KOPT-K1 (cell line): ENCODE results near the gene SPAG7.
A peak's percentile ranks its signal among the peaks of the same experiment; 100 is the strongest.

Experiments used
- H3K27ac ChIP-seq: fragments of 200-600 bp; sonication (generic); 2 replicates; pipeline ENCODE4 v1.5.1; 2016; ENCODE audit warnings: antibody characterized with exemption, mild to moderate bottlenecking, low read depth, low read length; ENCODE audit not compliant: poor library complexity, severe bottlenecking
- H3K36me3 ChIP-seq: fragments of 200-600 bp; sonication (generic); 2 replicates; pipeline ENCODE4 v1.5.1; 2017; ENCODE audit warnings: antibody characterized with exemption, mild to moderate bottlenecking, low read length, moderate library complexity; ENCODE audit not compliant: insufficient read depth
- H3K9me3 ChIP-seq: fragments of 200-600 bp; sonication (generic); 2 replicates; pipeline ENCODE4 v1.5.1; 2017; ENCODE audit warnings: antibody characterized with exemption, low read length, mild to moderate bottlenecking; ENCODE audit not compliant: insufficient read depth, poor library complexity, severe bottlenecking

SPAG7 gene

GRCh38 chr17:4966844-4967538 lies 626 bp downstream of the SPAG7 start:
- Histone ChIP-seq H3K9me3 (no peaks in the 10 kb centered on the region), H3K36me3 (peaks cover 22% of the 10 kb centered on the region; the same call in 1 of the 2 replicates), H3K27ac (peak overlapping the region; percentile 84)

DNA sequence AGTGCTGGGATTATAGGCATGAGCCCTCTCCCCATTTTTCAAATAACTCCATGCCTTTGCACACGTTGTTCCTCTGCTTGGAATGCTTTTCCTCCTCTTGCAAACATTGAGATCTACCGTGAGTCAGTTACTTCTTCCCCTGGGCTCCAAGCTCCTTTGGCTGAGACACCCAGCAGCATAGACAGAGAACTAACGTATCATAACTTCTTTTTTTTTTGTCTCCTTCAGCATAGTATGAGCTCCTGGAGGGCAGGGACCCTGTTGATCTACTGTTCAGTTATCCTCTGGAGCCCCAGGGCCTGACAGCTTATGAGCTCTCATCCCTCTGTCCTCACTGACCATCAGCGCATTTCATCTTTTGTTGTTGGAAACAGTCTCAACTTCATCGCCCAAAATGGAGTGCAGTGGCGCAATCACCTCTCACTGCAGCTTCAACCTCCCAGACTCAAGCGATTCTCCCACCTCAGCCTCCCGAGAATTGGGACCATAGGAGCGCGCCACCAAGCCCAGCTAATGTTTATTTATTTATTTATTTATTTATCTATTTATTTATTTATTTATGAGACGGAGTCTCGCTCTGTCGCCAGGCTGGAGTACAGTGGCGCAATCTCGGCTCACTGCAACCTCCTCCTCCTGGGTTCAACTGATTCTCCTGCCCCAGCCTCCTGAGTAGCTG lies 2.2 kb downstream of the SPAG7 start:
- Histone ChIP-seq H3K9me3 (no peaks in the 10 kb centered on the region), H3K27ac (no peak overlapping the region), H3K36me3 (peaks cover 19% of the 10 kb centered on the region)

- Histone ChIP-seq H3K27ac (no peak overlapping the region), H3K36me3 (peaks cover 35% of the 10 kb centered on the region), H3K9me3 (no peaks in the 10 kb centered on the region)
Observed at GRCh38 chr17:4960279-4960922, 7.2 kb downstream of the SPAG7 start.

DNA sequence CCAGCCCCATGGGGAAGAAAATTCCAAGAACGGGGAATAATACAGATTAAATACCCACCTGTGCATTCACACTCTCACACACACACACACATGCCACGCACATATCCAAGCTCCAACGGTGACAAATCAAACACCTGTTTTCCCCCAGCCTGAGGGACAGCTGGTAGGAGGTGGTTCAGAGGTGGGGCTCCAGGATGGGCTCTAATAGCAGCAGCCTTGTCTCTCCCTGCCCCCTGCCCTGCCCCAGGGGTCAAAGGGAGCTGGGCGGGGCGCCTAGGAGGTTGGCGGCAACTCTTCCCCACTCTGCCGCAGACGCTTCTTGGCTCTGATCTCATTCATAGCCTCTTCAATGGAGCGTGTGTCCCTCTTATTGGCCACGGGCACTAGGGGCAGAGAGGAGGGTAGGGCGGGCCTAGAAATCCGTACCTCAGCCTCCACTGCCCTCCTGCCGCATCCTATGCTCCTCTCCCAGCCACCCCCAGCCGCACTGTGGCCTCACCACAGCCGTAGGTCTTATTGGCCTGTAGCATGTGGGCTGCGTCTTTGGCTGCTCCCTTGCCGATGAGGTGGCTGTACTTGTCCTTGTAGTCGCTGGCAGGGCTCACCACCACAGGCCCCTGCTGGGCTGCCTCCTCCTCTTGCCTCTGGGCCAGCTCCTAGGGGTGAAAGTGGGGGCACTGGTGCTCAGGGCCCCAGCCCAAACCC lies 8.2 kb downstream of the SPAG7 start:
- Histone ChIP-seq H3K27ac (no peak overlapping the region), H3K9me3 (no peaks in the 10 kb centered on the region), H3K36me3 (peaks cover 35% of the 10 kb centered on the region)

DNA sequence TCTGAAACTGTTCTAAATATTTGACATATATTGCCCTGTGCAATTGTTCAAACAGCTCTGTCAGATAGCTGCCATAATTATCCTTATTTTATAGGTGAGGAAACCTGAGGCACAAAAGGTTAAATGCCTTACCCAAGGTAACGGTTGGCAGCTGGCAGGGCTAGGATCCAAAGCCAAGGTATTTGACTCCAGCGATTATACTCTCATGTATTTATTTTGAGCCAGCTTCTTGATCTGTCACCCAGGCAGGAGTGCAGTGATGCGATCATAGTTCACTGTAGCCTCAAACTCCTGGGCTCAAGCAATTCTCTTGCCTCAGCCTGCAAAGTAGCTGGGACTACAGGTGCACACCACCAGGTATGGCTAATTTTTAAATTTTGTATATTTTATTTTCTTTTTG lies 9.5 kb downstream of the SPAG7 start:
- Histone ChIP-seq H3K36me3 (peaks cover 35% of the 10 kb centered on the region), H3K9me3 (no peaks in the 10 kb centered on the region), H3K27ac (no peak overlapping the region)

DNA sequence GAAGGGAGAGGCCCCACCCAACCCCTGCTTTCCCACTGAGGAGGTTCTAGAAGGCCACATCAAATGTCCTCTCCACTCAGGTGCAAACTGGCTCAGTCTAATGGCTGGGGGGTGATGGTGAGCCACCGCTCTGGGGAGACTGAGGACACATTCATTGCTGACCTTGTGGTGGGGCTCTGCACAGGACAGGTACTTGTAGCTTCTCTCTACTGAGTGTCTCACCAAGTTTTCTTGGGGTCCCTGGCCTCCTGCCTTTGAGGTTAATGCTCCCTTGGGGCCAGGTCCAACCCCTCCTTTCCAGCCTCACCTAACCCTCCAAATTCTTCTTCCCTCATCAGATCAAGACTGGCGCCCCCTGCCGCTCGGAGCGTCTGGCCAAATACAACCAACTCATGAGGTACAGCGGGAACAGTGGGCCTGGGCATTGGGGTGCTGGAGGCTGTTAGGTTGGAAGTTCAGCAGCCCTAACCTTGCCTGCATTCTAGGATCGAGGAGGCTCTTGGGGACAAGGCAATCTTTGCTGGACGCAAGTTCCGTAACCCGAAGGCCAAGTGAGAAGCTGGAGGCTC lies 11.0 kb downstream of the SPAG7 start:
- Histone ChIP-seq H3K36me3 (peaks cover 35% of the 10 kb centered on the region), H3K9me3 (no peaks in the 10 kb centered on the region), H3K27ac (no peak overlapping the region)

DNA sequence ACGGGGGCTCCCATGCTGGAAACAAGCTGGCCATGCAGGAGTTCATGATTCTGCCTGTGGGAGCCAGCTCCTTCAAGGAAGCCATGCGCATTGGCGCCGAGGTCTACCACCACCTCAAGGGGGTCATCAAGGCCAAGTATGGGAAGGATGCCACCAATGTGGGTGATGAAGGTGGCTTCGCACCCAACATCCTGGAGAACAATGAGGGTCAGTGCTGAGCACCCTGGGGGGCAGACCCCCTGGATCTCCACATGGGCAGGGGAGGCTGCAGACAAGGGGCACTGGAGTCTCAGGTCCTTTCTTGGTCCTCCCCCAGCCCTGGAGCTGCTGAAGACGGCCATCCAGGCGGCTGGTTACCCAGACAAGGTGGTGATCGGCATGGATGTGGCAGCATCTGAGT lies 12.5 kb downstream of the SPAG7 start:
- no peak overlapping the region for H3K27ac ChIP-seq
- H3K36me3 ChIP-seq, result peaks cover 24% of the 10 kb centered on the region
- H3K9me3 ChIP-seq, result no peaks in the 10 kb centered on the region

DNA sequence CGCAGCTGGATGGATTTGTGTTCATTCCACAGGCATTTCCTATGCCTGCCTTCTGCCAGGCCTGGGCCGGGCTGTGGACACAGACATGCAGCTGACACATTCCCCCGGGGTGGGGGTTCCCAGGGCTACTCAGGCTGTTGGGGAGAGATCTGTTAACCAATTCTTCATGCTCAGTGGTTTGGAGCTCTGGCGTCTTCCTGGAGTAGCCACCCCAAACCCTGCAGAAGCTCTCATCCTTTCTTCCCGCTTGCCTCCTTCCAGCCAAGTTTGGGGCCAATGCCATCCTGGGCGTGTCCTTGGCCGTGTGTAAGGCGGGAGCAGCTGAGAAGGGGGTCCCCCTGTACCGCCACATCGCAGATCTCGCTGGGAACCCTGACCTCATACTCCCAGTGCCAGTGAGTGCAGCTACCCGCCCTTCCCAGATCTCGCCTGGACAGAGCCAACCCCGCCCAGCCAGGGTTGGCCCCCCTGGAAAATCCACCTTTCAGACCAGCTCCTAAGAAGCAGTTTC lies 14.1 kb downstream of the SPAG7 start:
- peaks cover 10% of the 10 kb centered on the region for H3K36me3 ChIP-seq
- no peak overlapping the region for H3K27ac ChIP-seq
- no peaks in the 10 kb centered on the region for H3K9me3 ChIP-seq

- peak overlapping the region; percentile 99 for H3K27ac ChIP-seq
- peaks cover 12% of the 10 kb centered on the region for H3K36me3 ChIP-seq
- H3K9me3 ChIP-seq, result no peaks in the 10 kb centered on the region
Observed at GRCh38 chr17:4951486-4951885, 16.1 kb downstream of the SPAG7 start.

DNA sequence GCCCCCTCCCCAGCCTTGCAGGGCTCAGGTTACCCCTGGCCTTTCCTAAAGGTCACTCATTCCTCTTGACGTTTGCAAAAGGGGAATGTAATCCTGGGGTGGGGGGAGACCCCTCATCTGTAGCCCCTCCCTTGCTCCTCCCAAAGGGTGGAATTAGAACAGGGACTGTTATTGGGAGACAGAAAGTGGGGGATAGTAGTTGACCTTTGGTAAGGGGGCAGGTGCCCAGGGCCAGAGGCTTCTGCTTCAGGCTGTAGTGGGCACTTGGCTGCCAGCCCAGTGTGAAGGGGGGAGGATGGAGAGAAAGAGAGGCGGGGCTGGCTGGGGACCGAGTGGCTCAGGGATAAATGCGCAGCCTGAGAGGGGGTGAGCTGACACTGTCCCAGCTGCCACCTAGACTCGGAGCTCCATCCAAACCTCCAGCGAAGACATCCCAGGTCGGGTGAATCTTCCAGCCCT lies 16.8 kb downstream of the SPAG7 start, which contains the start of gene ENO3:
TSS of gene ENO3 (plus strand) at position 374 of the 459 bp plus-strand sequence. CDS start 711 bp downstream, outside the sequence.
- Histone ChIP-seq H3K36me3 (peaks cover 19% of the 10 kb centered on the region), H3K9me3 (no peaks in the 10 kb centered on the region), H3K27ac (peak within 1 kb of the TSS; percentile 99)

- Histone ChIP-seq H3K36me3 (peaks cover 25% of the 10 kb centered on the region), H3K27ac (peak overlapping the region; percentile 99), H3K9me3 (no peaks in the 10 kb centered on the region)
Observed at GRCh38 chr17:4950075-4950745, 17.4 kb downstream of the SPAG7 start.

DNA sequence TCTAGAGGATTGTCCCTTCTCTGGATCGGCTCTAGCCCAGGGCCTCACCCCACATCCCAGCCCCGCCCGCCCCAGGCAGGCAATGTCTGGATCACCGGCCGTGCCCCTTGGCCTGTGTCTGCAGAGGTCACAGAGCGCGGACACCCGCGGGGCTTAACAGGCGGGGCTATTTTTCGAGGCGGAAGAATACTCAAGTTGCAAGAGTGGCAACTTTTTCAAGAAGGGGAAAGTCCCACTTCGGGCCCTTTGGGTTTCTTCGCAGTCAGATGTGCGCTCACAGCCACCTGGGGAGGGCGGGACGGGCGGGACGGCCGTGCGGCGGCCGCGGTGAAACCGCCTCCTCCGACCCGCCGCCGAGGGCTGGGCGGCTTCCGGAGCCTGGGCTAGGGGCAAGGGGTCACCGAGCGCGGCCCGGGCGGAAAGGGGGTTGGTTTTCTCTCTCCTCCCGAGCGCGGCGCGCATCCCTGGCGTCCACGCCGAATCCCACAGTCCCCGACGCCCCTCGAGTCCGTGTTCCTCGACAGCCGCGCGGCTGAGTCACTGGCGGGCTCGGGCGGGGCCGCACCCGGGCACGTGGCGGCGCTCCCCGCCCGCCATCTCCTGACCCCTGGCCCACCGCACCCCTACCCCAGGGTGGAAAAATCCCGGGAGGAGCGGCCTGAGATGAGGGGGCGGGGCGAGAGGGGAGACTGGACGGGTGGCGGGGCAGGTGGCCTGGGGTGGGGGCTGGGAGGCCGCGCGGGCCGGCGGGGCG lies 18.1 kb downstream of the SPAG7 start:
- H3K9me3 ChIP-seq, result no peaks in the 10 kb centered on the region
- H3K36me3 ChIP-seq, result peaks cover 32% of the 10 kb centered on the region
- peak overlapping the region; percentile 99 for H3K27ac ChIP-seq

DNA sequence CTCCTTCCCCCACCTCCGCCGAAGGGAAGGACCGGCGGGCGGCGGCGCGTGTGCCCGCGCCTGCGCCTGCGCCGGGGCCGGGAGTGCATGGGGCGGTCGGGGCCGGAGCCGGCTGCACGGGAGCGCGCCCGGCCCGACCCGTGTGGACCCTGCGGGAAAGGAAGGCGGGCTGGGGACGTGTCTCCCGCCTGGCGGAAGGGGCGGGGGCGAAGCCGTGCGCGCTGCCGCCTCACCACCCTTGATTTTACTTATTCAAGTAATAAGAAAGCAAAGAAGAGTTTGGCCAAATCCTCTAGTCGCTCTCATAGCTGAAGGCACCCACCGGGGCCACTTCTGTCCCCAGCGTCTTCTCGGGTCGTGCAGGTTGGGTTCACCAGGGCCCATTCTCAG lies 18.7 kb downstream of the SPAG7 start:
- Histone ChIP-seq H3K36me3 (peaks cover 37% of the 10 kb centered on the region), H3K27ac (peak overlapping the region; percentile 99), H3K9me3 (no peaks in the 10 kb centered on the region)
